Muscle of leg (tissue), 11 donors: ENCODE results near the gene NFIX. TPM values are rescaled to one million over a fixed set of nuclear protein-coding genes. Genes with fewer than 3 reads are reported as not detected.
A peak's percentile ranks its signal among the peaks of the same experiment; 100 is the strongest.

Experiments used
- DNase-seq: peaks from one replicate; pipeline ENCODE4 v3.0.0; 2013
- H3K27ac ChIP-seq: one replicate; pipeline ENCODE4 v1.5.1; 2013; ENCODE audit warnings: mild to moderate bottlenecking, low read length, control low read depth
- H3K27me3 ChIP-seq: one replicate; pipeline ENCODE4 v1.6.1; 2013; ENCODE audit warnings: low read length; ENCODE audit not compliant: control insufficient read depth, insufficient read depth
- H3K36me3 ChIP-seq: one replicate; pipeline ENCODE4 v1.6.1; 2013; ENCODE audit warnings: low read length; ENCODE audit not compliant: control insufficient read depth, insufficient read depth
- H3K4me1 ChIP-seq: one replicate; pipeline ENCODE4 v1.6.1; 2013; ENCODE audit warnings: low read length; ENCODE audit not compliant: control insufficient read depth, insufficient read depth
- H3K4me3 ChIP-seq: one replicate; pipeline ENCODE4 v1.5.1; 2013; ENCODE audit warnings: low read length, control low read depth
- H3K9me3 ChIP-seq: replicated peaks from 2 replicates; pipeline ENCODE4 v1.6.1; 2013; ENCODE audit warnings: low read depth, low read length; ENCODE audit not compliant: control insufficient read depth
- WGBS: methylation state at CpG from one replicate; pipeline ENCODE4 v1.1.5; 2013; ENCODE audit warnings: missing lambda C conversion rate; ENCODE audit not compliant: insufficient coverage; 5-methylcytosine and 5-hydroxymethylcytosine counted together
- polyA plus RNA-seq, 8 donors: library from polyadenylated mRNA; unstranded; fragments of 120-200 nt; gene quantifications; one replicate each; pipeline versions ENCODE4 v1.2.1 to v1.2.3, GENCODE V29; 2013; ENCODE audit warnings: inconsistent platforms in 1 of 8, low replicate concordance in 1 of 8; ENCODE audit not compliant: insufficient read length in 8 of 8, insufficient read depth in 1 of 8
- total RNA-seq: library from RNA; stranded (reverse); fragments of 120-200 nt; gene quantifications from one replicate; pipeline ENCODE4 v1.2.4, GENCODE V29; 2013

The NFIX gene
- total and polyA plus RNA-seq, 9 donors = 38.1 to 140 (median 106) TPM

DNA sequence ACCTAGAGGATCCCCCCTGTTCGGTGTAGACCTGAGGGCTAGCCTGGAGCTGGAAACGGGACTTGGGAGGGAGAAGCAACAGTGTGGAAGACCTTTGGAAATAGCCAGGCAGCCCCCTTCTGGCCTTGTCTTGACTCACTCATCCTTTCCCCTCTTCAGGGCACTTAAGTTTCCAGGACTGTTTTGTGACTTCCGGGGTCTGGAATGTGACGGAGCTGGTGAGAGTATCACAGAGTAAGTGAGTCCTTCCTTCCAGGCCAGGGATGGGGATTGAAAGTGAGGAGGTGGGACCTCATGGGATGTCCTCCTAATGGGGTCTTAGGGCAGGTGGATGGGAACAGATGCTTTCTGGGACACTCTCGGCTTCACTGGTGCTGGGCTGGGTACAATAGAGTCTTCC, 78.0 kb downstream of the NFIX start:
- no CpG with 5 or more reads among the region's 5 CpGs for WGBS
- H3K36me3 ChIP-seq = peaks cover 50% of the 10 kb centered on the region
- H3K9me3 ChIP-seq = no peaks in the 10 kb centered on the region
- no peaks in the 10 kb centered on the region for H3K27me3 ChIP-seq
- H3K27ac ChIP-seq = no peak overlapping the region
- H3K4me1 ChIP-seq = peaks cover 85% of the 10 kb centered on the region
- DNase-seq = no peak
- H3K4me3 ChIP-seq = no peak overlapping the region

DNA sequence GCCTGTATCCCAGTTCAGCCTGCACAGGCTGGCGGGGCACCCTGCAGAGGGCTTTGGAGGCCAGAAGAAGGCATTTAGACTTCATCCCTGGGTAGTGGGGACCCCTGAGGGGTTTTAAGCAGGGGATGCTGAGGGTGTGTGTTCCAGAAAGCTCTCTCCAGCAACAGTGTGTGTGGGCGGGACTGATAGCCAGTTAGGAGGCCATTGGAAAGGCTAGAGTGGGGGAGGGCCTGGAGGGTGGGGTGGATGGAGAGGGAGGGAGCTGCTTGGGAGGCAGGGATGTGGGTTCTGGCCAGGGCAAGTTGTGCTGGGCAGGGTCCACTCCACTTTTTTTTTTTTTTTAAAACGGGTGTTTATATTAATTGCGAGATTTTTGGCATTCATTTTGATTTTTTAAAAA, 79.1 kb downstream of the NFIX start:
- DNase-seq = no peak
- Histone ChIP-seq H3K27me3 (no peaks in the 10 kb centered on the region), H3K27ac (no peak overlapping the region), H3K4me3 (no peak overlapping the region), H3K9me3 (no peaks in the 10 kb centered on the region), H3K36me3 (peaks cover 54% of the 10 kb centered on the region), H3K4me1 (peaks cover 85% of the 10 kb centered on the region)
- WGBS = 94% methylated on average over 2 of the region's 4 CpGs

DNA sequence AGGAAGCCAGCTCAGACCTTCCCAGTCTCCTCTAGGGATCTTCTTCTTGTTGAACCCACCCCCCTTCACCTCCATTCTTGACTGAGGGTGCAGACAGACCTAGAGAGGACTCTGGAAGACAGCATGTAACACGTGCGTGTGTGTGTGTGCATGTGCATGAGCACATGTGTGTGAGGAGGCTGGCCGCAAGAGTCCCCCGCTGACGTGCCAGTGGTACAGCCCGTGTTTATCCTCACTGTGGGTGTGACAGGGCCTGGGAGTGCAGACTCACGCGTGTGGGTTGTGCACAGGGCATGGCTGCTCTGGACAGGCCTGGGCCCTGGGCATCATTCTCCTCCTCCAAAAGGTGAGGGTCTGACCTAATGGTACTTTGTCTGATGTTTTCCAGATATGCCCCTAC, 81.0 kb downstream of the NFIX start:
- no peaks in the 10 kb centered on the region for H3K27me3 ChIP-seq
- H3K27ac ChIP-seq = peak overlapping the region; percentile 57
- DNase-seq = no peak
- H3K36me3 ChIP-seq = peaks cover 58% of the 10 kb centered on the region
- H3K4me3 ChIP-seq = no peak overlapping the region
- WGBS = 53% methylated on average over 3 of the region's 8 CpGs
- peaks cover 72% of the 10 kb centered on the region for H3K4me1 ChIP-seq
- H3K9me3 ChIP-seq = no peaks in the 10 kb centered on the region

- Histone ChIP-seq H3K4me3 (no peak overlapping the region), H3K27me3 (no peaks in the 10 kb centered on the region), H3K9me3 (no peaks in the 10 kb centered on the region), H3K4me1 (peaks cover 67% of the 10 kb centered on the region), H3K36me3 (peaks cover 63% of the 10 kb centered on the region), H3K27ac (peak overlapping the region; percentile 57)
- 28% methylated on average over 6 of the region's 6 CpGs for WGBS
- no peak for DNase-seq
Observed at GRCh38 chr19:13076787-13077186, 81.5 kb downstream of the NFIX start.

DNA sequence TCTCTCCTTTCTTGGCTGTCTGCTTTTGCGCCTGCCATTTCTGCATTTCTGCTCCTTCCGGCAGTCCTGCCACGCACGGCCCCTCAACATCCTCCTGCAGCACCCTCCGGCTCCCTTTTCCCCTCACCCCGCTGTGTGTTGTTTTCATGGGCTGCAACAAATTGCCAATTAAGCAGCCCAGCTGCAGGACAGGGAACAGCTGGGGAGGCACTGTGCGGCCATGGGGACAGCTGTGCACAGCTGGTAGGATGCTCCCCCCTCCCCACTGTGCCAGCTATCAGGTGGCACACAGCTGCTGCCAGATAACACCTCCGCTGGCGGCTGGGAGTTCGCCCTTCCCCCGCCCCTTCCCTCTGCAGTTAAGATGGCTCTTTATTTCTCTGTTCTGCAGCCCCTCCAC, 82.0 kb downstream of the NFIX start:
- Histone ChIP-seq H3K9me3 (no peaks in the 10 kb centered on the region), H3K4me1 (peaks cover 66% of the 10 kb centered on the region), H3K36me3 (peaks cover 67% of the 10 kb centered on the region), H3K27me3 (no peaks in the 10 kb centered on the region), H3K27ac (peak overlapping the region; percentile 57), H3K4me3 (no peak overlapping the region)
- WGBS = 22% methylated on average over 10 of the region's 11 CpGs
- DNase-seq = peak; percentile 82

DNA sequence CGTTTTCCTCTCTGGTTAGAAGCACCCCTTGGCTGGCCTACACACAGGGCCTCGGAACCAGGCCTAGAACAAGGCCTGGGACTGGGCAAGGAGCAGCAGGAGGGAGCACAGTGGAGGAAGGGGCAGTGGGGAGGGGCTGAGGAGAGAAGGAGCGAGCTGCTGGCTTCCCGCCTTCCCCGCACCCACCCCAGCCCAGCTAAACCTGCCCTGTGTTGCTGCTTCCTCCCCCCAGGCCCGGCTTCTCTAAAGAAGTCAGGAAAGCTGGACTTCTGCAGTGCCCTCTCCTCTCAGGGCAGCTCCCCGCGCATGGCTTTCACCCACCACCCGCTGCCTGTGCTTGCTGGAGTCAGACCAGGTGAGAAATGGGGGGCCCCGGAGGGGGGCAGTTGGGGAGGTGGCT, 83.1 kb downstream of the NFIX start:
- H3K27ac ChIP-seq = peak overlapping the region; percentile 71
- no peaks in the 10 kb centered on the region for H3K27me3 ChIP-seq
- H3K36me3 ChIP-seq = peaks cover 68% of the 10 kb centered on the region
- no peak for DNase-seq
- peaks cover 71% of the 10 kb centered on the region for H3K4me1 ChIP-seq
- no peak overlapping the region for H3K4me3 ChIP-seq
- no CpG with 5 or more reads among the region's 10 CpGs for WGBS
- H3K9me3 ChIP-seq = no peaks in the 10 kb centered on the region

DNA sequence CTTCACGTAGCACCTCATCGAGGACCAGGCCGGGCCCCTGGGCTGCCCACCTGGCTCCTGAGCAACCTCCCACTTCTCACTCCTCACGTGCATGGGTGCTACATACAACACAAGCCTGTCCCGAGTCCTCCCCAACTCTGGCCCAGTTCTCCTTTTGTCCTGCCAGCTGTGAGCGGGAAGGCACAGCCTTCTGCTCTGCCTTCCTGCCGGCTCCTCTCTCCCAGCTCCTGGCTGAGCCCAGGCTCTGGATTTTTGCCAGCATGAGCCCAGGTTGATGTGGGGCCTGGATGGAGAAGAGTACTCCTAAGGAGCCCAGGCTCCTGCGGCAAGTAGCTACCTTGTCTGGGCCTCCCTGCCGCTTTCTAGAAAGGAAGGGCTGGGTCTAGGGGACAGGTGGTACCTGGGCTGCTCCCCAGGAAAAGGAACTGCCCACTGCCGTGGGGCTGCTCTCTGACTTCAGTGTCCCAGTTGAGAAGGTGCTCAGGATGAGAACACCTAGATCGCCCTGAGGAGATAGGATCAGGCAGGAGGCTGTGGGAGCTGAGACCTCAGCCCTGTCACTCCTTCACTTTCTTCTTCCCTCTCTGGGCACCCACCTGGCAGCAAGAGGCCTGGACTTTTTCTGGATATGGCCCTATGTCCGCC, 83.7 kb downstream of the NFIX start:
- peaks cover 71% of the 10 kb centered on the region for H3K4me1 ChIP-seq
- no peaks in the 10 kb centered on the region for H3K9me3 ChIP-seq
- no peak for DNase-seq
- peaks cover 68% of the 10 kb centered on the region for H3K36me3 ChIP-seq
- no peak overlapping the region for H3K4me3 ChIP-seq
- no peaks in the 10 kb centered on the region for H3K27me3 ChIP-seq
- WGBS = 26% methylated on average over 9 of the region's 12 CpGs
- H3K27ac ChIP-seq = peak overlapping the region; percentile 71

DNA sequence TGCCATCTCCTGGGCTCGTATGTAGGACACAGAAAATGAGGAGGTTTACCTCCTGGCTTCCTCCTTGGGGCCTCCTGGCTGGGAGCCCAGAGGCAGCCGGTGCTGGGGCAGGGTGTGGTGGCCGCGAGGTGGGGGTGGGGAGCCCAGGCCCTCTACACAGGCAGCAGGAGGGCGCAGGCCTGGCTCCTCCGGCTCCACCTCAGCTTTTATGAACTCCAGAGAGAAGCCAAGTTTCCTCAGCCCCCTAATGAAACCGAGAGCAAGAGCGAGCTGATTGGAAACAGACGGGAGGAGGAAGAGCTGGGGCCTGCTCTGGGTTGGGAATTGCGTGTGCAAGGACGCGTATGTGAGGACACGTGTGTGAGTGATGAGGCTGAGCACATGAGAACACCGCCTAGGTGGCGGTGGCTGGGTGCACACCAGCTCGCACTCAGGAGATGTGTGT, 84.3 kb downstream of the NFIX start:
- peak overlapping the region; percentile 71 for H3K27ac ChIP-seq
- DNase-seq = peak; percentile 95
- H3K4me3 ChIP-seq = no peak overlapping the region
- no peaks in the 10 kb centered on the region for H3K9me3 ChIP-seq
- no peaks in the 10 kb centered on the region for H3K27me3 ChIP-seq
- peaks cover 66% of the 10 kb centered on the region for H3K36me3 ChIP-seq
- H3K4me1 ChIP-seq = peaks cover 68% of the 10 kb centered on the region
- WGBS = 22% methylated on average over 12 of the region's 16 CpGs

GRCh38 chr19:13082192-13083007, 87.1 kb downstream of the NFIX start:
- WGBS = 26% methylated on average over 5 of the region's 14 CpGs
- Histone ChIP-seq H3K9me3 (no peaks in the 10 kb centered on the region), H3K4me3 (no peak overlapping the region), H3K27me3 (no peaks in the 10 kb centered on the region), H3K27ac (no peak overlapping the region), H3K4me1 (peaks cover 50% of the 10 kb centered on the region), H3K36me3 (peaks cover 72% of the 10 kb centered on the region)
- no peak for DNase-seq

GRCh38 chr19:13083008-13083404, 87.7 kb downstream of the NFIX start:
- Histone ChIP-seq H3K4me3 (no peak overlapping the region), H3K27ac (no peak overlapping the region), H3K27me3 (no peaks in the 10 kb centered on the region), H3K36me3 (peaks cover 74% of the 10 kb centered on the region), H3K9me3 (no peaks in the 10 kb centered on the region), H3K4me1 (peaks cover 43% of the 10 kb centered on the region)
- no peak for DNase-seq
- 50% methylated on average over 6 of the region's 7 CpGs for WGBS
